ENCODE data around the gene GPR108. TPM values are rescaled to one million over a fixed set of nuclear protein-coding genes. Genes with fewer than 3 reads are reported as not detected.

GPR108 gene
- total RNA-seq, 1 donor from 2014 or later: 87.7 TPM

DNA sequence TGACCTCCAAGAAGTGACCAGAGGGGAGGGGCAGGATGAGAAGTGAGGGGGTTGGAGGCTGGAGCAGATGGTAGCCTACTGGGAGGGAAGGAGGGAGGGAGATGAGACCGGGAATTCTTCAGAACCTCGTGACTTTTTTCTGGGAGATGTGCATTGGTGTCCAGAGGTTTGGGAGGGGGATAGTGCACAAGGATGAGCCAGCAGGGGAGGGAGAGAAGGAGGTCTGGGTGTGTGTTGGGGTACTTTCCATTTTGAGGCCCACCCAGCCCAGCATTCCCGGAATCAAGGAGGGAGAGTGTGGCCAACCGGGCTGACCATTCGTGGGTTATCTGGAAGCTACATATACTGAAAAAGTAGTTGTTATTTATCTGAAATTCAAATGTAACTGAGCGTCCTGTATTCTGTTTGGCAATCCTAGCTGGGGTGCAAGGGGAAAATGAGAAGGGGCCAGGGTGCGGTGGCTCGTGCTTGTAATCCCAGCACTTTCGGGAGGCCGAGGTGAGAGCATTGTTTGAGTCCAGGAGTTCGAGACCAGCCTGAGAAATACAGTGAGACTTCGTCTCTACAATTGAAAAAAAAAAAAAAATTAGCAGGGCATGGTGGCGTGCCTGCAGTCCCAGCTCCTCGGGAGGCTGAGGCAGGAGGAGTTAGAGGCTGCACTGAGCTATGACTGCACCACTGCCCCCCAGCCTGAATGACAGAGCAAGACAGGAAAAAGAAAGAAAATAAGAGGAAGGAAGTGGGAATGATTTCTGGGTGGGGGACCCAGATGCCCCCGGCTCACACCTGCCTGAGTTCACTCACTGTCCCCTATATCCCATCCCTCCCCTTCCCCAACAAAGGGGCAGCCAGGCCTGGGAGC is 12.5 kb downstream of the GPR108 start:
- Histone ChIP-seq H3K27me3 (ENCODE audit: control insufficient read depth, insufficient read depth, low read length) (no peaks in the 10 kb centered on the region), H3K36me3 (ENCODE audit: control insufficient read depth, insufficient read depth, low read length) (no peaks in the 10 kb centered on the region), H3K4me3 (ENCODE audit: low read depth, low read length) (no peak overlapping the region)
- TF ChIP-seq, protein P1, sequence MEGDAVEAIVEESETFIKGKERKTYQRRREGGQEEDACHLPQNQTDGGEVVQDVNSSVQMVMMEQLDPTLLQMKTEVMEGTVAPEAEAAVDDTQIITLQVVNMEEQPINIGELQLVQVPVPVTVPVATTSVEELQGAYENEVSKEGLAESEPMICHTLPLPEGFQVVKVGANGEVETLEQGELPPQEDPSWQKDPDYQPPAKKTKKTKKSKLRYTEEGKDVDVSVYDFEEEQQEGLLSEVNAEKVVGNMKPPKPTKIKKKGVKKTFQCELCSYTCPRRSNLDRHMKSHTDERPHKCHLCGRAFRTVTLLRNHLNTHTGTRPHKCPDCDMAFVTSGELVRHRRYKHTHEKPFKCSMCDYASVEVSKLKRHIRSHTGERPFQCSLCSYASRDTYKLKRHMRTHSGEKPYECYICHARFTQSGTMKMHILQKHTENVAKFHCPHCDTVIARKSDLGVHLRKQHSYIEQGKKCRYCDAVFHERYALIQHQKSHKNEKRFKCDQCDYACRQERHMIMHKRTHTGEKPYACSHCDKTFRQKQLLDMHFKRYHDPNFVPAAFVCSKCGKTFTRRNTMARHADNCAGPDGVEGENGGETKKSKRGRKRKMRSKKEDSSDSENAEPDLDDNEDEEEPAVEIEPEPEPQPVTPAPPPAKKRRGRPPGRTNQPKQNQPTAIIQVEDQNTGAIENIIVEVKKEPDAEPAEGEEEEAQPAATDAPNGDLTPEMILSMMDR (IDR thresholded peaks at IDR 0.05; ENCODE audit: insufficient read depth, low read length, severe bottlenecking): no peak
- FAIRE-seq (no peak), DNase-seq (ENCODE audit: low read depth) (no peak)

- H3K27me3 ChIP-seq (ENCODE audit: control insufficient read depth, insufficient read depth, low read length): no peaks in the 10 kb centered on the region
- FAIRE-seq (no peak), DNase-seq (ENCODE audit: low read depth) (no peak)
- no peak overlapping the region for H3K4me3 ChIP-seq (ENCODE audit: low read depth, low read length)
- TF ChIP-seq, protein P1 (IDR thresholded peaks at IDR 0.05; ENCODE audit: insufficient read depth, low read length, severe bottlenecking): no peak
- no peaks in the 10 kb centered on the region for H3K36me3 ChIP-seq (ENCODE audit: control insufficient read depth, insufficient read depth, low read length)
Observed at GRCh38 chr19:6723738-6724137, 13.6 kb downstream of the GPR108 start.

GRCh38 chr19:6723108-6723618 is 14.2 kb downstream of the GPR108 start:
- no peak overlapping the region for H3K4me3 ChIP-seq (ENCODE audit: low read depth, low read length)
- TF ChIP-seq, protein P1 (IDR thresholded peaks at IDR 0.05; ENCODE audit: insufficient read depth, low read length, severe bottlenecking): no peak
- H3K27me3 ChIP-seq (ENCODE audit: control insufficient read depth, insufficient read depth, low read length): no peaks in the 10 kb centered on the region
- no peaks in the 10 kb centered on the region for H3K36me3 ChIP-seq (ENCODE audit: control insufficient read depth, insufficient read depth, low read length)
- DNase-seq (ENCODE audit: low read depth) (peak; percentile 36), FAIRE-seq (no peak)

- Histone ChIP-seq H3K36me3 (ENCODE audit: control insufficient read depth, insufficient read depth, low read length) (no peaks in the 10 kb centered on the region), H3K4me3 (ENCODE audit: low read depth, low read length) (no peak overlapping the region), H3K27me3 (ENCODE audit: control insufficient read depth, insufficient read depth, low read length) (no peaks in the 10 kb centered on the region)
- DNase-seq (ENCODE audit: low read depth) (no peak), FAIRE-seq (no peak)
- TF ChIP-seq, protein P1 (IDR thresholded peaks at IDR 0.05; ENCODE audit: insufficient read depth, low read length, severe bottlenecking): no peak
Observed at GRCh38 chr19:6721773-6722172, 15.6 kb downstream of the GPR108 start.

DNA sequence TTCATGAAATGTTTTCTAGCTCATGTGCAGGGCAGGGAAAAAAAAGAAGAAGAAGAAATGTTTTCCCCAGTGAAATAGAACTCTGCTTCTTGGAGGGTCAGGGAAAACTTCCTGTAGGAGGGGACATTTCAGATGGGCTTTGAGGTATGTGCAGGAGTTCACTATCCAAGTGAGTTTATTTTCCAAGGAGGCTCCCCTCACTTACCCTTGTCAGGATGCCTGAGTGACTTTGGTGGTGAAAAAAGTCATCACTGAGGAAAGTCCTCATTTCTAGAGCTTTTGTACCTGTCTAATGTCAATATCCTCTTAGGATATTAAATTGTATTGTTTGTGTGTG is 16.3 kb downstream of the GPR108 start:
- DNase-seq (ENCODE audit: low read depth) (no peak), FAIRE-seq (no peak)
- Histone ChIP-seq H3K27me3 (ENCODE audit: control insufficient read depth, insufficient read depth, low read length) (no peaks in the 10 kb centered on the region), H3K36me3 (ENCODE audit: control insufficient read depth, insufficient read depth, low read length) (no peaks in the 10 kb centered on the region), H3K4me3 (ENCODE audit: low read depth, low read length) (no peak overlapping the region)
- TF ChIP-seq, protein P1 (IDR thresholded peaks at IDR 0.05; ENCODE audit: insufficient read depth, low read length, severe bottlenecking): no peak
